KBM-7 (cell line): ENCODE measurements around the gene GRM7.

Experiments used
- DNase-seq: peaks from one replicate; pipeline ENCODE4 v3.0.0-alpha.2; 2015
- in situ Hi-C: fragments of 300-500 bp; cut with MboI; formaldehyde crosslinking; loops from 2 replicates; pipeline ENCODE4 v1.14.3; 2020; ENCODE audit warnings: low sequenced_read_pairs, low pct_unique_long_range_greater_than_20kb, mixed read lengths

Gene GRM7

DNA sequence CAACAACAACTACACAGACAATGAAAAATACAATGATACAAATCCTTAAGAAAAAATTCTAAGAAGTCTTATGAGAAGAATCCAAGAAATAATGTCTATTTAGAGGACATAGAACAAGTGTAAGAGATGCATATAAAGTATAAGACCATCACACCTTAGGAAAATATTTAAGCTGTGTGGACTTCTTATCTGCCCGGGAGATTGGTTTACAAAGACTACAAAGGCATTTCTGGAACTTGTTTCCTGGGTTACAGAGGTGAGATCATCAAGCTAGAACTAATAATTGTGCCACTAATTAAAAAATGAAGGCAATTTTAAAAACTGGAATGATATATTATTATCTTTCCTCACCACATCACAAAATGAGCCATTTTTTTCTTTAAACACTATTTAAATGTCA, 507.1 kb downstream of the GRM7 start:
- in situ Hi-C loops = no loop called here

DNA sequence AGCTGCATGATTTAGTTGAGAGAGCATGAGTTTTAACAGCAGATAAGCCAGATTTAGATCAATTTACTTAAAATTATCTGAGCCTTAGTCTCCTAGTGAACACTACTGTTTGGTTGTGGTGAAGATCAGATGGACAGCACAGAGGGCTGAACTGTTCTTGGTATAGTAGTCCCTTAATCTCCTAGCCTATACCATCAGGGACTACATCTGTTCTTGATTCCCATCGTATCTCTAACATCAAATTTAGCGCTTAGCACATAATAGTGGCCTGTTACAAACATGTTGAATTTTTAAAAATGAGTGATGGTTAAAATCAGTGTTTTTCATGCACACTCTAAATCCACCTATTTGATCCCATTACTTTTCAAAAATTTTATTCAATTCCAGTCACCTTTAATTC, 507.7 kb downstream of the GRM7 start:
- in situ Hi-C loops = no loop called here
- no peak for DNase-seq

More for the DNA sequence above, 507.1 kb downstream of the GRM7 start:
- DNase-seq = no peak

DNA sequence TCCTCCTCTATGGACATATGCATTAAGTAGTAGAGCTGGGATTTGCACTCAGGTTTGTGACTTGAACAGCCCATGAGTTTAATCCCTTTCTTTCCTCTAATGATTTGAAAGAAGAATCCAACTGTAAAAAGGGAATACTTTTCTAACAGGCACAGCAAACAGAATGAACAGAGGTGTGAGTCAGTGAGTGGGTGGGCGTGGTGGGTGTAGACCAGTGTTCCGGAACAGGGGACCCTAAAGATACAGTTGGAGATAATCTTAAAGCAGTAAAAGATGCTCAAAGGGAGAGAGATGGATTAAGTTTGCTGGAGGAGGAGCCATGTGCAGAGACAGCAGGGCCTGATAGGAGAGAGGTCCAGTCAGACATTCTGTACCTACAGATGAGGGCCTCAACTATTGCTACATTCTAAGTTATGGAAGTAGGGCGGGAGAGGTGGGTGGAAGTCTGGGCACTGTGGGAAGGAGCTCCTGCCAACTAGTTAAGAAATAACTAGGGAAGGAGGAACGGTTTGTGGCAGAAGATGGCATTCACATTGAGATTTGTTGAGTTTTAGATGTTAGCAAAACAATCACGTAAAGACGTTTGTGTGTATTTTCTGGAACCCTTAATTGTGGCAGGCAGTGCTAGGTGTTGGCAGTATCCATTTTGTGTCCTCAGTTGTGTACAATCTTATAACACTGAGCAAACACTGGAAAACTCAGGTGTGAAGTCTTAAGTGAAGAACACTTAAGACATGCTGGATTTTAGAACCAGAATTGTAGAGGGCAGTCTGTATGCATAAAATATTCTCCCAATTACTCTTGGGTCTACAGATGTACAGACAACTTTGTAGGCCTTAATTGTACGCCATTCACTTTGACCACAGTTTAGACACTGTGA, 511.0 kb downstream of the GRM7 start:
- no peak for DNase-seq
- in situ Hi-C loops = no loop called here

DNA sequence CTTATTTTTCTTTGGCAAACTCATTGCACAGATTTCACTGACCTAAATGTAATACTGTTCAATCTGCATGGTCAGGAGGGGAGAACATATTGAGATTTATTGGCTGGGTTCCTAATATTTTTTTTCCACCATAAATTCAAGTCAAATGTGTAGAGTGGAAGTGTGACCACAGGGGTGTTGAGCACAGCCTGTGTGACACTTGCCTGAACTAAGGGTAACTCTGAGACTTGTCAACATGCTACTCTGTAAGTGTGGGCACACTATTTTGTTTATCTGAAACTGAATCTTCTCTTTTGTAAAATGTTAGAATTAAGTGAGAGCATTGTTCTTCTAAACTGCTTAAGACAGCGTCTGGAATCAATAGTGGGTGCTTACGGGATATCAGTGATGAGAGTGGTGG, 516.2 kb downstream of the GRM7 start:
- in situ Hi-C loops = no loop called here
- no peak for DNase-seq

DNA sequence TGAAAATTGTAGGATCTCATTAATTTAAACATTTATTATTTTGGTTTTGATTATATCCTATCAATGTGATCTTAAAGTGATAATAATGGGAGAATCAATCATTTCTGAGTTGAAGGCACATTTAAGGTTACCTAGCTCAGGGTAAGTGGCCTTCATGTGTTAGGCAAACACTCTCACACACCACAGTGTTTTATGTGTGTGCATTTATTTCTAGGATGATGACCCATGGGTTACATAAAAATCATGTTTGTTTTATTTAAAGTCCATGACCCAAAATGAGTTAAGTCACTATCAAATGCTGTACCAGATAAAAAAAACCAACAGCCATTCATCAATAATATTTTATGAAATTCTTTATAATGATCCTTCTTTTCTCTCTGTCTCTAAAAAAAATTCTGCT, 520.8 kb downstream of the GRM7 start:
- in situ Hi-C loops = no loop called here
- DNase-seq = no peak

DNA sequence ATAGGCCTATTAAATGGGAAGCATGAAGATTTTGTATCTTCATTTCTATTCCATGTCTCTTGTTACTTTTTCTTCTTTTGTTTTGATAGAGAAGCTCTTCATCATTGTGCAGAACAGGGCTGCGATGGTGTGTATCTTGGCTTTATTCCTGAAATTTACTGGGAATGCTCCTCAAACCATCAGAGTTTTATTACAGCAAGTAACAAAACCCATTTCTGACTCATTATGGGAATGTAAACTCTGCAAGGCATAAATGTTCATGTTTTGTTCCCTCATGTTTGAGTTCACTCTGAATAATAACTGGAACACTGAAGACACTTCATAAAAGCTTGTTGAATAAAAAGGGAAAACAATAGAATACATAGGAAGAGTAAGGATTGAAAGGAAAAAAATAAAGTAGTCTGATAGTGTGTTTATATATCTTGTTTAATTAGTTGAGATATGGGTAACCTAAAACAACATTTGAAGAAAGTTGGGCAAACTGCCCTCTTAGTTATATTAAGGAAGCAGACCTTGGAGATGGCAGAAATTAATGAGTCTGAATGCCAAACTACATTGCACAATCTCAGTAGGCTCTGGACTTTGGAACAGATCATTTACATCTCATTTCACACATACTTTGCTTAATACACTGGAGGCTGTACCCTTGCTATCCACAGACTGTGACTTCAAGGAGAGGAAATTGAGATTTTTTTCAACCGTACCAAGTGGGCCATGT, 521.5 kb downstream of the GRM7 start:
- no peak for DNase-seq
- in situ Hi-C loops = no loop called here

DNA sequence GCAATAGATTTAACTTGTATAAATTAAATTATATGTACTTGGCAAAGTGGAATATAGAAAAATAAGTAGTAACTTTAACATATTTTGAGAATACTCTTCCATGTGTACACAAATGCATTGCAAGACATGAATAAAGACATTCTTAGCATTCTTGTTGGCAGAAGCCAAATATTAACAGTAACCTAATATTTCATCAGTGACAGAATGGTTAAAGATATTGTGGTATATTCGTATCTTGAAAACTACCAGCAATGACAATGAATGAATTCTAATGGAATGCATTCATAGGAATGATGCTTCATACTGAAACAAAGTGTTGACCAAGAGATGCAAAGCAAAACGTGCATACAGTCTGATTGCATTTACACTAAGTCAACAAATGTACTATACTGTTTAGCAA, 524.7 kb downstream of the GRM7 start:
- no peak for DNase-seq
- in situ Hi-C loops = no loop called here

DNA sequence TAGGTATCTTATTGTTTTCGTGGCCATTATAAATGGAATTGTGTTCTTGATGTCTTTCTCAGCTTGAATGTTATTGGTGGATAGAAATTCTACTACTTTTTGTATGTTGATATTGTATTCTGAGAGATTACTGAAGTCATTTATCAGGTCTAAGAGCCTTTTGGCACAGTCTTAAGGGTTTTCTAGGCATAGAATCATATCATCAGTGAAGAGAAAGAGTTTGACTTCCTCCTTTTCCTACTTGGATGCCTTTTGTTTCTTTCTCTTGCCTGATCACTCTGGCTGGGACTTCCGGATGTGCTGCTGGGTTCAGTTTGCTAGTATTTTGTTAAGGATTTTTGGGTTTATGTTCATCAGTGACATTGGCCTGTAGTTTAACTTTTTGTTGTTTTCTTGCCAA, 527.1 kb downstream of the GRM7 start:
- in situ Hi-C loops = no loop called here
- DNase-seq = no peak

DNA sequence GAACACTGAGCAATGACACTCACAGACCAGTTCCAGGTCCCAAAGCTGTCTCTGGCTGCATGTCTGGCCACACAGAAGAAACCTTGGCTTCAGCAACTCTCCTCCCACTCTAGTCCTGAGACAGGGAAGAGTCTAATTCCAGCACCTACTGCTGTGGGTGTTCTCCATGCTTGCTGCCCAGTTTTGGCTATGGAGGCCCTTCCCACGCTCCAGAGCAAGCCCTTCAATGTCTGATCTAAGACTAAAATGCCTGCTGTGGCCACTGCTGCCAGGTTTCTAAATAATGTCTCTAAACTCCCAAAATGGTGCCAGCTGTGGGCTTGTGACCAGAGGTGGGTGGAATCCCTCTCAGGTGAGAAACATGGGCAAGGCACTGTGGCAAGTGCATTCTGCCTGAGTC, 531.3 kb downstream of the GRM7 start:
- DNase-seq = no peak
- in situ Hi-C loops = no loop called here

DNA sequence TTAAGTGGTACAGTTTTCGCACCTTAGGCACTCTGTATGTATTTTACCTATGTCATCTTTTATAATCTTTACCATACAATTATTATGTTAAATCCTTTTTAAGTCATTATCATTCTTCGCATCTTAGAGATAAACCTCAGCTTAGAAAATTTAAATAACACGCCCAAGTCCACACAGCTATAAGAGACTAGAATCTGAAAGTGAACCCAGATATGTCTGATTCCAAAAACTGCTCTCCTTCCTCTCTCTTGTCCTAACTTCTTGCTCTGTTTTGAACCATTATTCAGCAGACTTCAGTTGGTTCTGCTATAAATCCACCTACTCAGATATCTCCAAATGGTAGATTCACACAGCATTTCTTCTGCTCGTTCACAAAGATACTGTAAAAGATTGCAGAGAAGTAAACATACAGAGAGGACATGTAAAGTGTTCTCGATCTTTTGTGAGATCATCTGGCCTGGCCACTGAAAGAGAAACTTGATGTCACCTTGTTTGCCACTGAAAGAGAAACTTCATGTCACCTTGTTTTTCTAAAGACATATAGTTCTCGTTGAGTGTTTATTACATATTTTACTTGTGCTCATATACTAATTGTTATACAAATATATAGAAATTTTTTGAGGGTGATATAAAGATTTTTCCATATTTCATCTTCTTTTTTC, 533.2 kb downstream of the GRM7 start:
- in situ Hi-C loops = no loop called here
- no peak for DNase-seq

DNA sequence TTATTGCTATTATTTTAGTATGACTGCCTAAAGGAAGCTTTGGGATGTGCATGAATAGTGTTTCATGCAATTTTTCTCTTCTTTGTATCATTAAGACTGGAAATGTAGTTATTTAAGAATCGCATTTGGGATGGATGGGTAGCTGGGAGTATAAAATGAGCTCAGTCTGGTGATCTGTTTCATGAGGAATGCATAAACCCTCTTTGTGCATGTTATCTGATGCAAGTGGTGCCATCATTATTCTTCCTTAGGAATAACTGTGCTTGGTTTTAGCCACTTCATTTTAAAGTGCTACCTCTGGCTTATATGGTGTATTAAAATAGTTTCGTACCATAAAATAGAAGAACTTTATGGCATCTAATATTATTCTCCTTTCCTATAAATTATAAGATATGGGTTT, 535.6 kb downstream of the GRM7 start:
- in situ Hi-C loops = no loop called here

DNA sequence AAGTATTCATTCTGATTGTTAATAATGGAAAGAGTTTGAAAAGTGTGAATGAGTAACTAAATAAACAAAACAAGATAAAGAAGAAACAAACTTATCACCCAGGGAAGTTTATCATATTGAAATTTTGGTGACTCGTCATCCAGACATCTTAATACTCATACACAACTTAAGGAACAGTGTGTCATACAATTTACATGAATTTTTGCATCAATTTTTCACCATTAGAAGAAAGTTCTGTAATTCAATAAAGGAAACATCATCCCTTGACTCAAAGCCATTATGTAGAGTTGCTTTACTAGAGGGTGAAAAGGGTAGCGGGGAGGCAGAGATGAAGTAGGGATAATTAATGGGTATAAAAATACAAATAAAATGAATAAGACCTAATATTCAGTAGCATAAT, 536.2 kb downstream of the GRM7 start:
- in situ Hi-C loops = no loop called here
- no peak for DNase-seq

More for the DNA sequence above, 535.6 kb downstream of the GRM7 start:
- DNase-seq = no peak

DNA sequence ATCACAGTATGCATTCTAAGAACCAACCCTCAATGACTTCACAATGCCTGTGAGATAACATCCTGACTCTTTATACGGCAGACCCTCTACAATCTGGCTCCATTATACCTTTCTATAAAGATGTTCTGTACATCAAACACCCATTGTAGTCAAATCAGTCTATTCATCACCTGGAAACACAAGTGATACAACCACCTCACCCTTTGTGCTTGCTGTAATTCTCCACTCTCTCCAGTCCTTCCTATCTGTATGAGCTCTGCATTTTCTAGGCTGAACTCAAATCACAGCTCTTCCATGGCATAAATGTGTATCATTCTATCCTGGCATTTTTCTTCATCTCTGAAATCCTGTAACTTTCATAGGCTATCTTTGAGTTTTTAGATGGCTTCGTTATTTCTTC, 539.4 kb downstream of the GRM7 start:
- no peak for DNase-seq
- in situ Hi-C loops = no loop called here

DNA sequence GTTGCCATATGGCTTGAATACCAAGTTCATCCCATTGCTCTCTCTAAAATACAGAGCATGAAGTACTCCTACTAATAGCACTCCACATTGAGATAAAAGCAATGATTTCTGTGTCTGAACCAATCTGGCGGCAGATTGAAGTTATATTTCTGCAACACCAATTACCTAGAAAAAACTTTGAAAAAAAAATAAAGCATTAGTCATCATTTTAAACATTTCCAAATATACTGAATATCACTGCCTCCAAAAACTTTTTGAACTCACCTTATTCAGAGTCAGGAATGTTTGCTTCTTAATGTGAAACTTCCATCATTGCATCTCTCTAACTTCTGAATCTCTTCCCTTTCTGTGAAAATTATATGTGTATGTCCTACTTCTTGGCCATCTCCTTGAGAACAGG, 540.5 kb downstream of the GRM7 start:
- in situ Hi-C loops = no loop called here
- DNase-seq = no peak

DNA sequence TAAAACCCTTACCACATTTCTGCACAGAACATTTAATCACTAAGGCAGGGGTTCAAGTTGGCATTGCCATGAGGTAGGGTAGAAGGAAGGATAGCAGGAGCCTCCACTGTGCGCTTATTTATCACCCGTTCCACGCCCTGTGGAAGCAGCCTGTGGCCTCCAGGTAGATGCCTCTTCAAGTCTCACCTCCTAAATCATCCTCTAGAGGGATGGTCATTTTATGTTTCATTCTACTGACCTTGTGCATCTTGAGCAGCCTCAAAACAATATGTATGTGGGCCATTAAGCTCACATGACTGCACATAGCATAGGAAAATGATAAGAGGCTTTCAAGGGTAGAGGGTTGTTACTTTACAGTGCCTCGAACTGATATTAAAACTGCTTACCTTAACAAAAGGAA, 546.2 kb downstream of the GRM7 start:
- in situ Hi-C loops = no loop called here
- no peak for DNase-seq

DNA sequence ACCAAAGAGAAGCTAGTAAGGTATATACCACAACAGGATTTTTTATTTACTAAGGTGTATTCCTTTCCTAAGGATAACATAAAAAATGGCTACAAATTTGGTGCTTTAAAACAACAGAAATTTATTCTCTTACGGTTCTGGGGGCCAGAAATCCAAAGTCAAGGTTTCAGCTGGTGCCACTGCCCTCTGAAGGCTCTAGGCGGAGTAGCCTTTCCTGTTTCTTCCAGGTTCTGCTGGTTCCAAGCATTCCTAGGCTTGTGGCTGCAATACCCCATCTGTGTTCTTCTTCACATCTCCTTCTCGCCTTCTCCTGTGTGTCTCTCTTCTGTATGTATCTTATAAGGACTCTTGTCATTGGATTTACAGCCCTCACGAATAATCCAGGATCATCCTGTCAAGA, 549.9 kb downstream of the GRM7 start:
- in situ Hi-C loops = no loop called here
- no peak for DNase-seq

DNA sequence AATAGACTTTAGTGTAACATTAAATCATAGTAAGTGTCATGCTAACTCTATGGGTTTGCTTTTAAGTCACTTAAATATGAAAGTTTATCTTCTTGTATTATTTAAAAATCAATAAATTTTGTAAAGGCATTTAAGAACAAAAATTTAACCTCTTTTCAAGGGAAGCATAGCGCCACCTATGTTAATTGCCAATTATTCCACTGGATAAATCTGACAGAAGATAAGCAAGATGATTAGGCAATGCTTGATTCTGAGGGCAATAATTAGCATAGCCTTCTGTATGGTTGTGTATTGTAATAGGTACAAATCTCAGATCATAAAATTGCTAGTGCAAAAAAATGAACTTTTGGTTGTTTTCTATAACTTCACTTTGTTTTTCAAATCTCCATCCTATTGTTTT, 560.1 kb downstream of the GRM7 start:
- no peak for DNase-seq
- in situ Hi-C loops = no loop called here

DNA sequence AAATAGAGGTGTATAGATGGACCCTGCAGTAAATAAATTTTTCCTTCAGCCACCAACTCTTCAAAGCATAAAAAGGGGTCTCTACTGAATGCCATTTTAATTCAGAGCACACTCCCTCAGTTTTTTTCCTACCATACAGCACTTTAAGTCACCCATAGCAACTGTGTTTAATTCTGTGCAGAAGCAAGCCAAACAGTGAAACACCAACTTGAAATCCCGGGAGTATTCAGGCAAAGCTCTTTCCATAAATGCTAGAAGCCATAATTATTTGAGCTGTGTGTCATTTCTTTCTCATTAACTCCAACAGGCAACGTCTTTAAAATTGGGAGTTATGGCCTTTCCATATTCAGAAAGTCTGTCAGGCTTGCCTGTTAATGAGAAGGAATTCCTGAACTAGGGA, 562.1 kb downstream of the GRM7 start:
- no peak for DNase-seq
- in situ Hi-C loops = no loop called here

DNA sequence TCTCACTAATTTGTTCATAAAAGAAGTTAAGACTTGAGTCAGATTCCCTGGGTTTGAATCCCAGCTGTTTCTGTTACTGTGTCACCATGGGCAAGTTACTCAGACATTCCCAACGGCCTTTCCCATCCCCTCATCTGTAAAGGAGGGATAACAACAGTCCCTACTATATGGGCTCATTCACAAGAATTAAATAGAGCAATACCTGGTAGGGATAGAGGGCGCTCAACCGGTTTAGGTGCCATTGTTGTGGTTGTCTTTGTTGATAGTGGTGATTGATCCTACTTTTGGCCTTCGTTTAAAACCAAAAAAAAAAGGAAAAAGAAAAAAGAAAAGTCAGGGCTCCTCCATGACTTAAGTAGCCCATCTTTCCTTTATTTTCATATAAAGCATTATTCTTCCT, 563.1 kb downstream of the GRM7 start:
- in situ Hi-C loops = no loop called here
- no peak for DNase-seq

DNA sequence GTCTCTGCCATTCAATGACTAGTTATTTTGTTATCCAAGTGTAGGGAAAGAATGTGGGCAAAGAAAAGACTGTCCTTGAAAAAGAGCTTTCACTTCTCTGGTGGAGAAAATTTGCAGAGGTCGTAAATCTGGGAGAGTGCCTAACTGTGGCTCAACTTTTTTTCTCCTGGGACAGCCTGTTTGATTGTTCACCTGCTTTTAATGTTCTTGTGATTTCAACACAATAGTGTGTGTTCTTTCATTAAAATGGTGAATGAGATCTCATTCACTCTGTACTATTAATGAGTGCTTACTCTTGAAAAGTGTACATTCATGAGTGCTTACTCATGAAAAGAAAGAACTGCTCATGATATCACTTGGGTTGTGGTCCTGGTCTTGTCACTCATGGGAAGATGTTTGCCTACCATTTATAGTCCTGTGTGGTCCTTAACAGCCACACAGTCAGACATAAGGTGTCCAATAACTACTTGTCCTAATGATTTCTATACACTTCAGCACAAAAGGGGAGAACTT, 567.3 kb downstream of the GRM7 start:
- in situ Hi-C loops = no loop called here
- no peak for DNase-seq
